T-helper 9 cell (primary cell): ENCODE data around the gene KAZN.

Experiments used
- DNase-seq: peaks from one replicate; pipeline ENCODE4 v3.0.0-alpha.2; 2020

KAZN gene

DNA sequence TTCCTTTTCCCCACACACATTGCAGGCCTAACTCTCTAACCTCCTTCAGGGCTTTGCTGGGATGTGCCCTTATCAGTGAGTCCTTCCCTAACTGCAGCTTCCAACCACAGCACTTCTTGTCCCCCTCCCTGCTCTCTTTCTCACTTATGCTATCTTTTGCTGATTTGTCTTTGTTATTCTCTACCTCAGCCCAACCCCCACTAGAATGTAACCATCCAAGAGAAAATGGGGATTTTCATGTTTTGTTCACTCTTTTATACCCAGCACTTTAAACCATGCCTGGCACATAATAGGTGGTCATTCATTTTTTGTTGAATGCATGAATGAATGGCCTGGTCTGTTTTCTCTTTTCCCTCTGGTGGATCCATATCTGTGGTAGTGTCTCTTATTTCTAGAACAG, 243.5 kb downstream of the KAZN start:
- no peak for DNase-seq

DNA sequence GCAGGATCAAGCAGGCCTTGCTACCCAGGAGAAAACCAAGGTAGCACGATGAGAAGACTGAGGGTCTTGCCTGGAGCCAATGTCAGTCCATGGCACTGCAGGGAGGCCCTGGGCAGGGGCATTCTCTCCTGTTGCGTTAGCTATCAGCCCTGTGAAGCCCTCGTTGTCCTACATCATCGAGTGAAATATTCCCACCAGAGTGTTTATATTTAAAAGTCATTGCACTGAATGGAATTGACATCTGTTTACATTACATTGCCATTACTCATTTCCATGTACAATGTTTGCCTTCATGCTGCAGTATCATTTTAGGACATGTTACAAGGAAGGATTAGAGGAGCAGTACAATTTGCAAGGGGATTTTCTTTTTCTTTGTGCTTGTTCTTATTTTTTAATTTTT, 243.9 kb downstream of the KAZN start:
- DNase-seq, result no peak

DNA sequence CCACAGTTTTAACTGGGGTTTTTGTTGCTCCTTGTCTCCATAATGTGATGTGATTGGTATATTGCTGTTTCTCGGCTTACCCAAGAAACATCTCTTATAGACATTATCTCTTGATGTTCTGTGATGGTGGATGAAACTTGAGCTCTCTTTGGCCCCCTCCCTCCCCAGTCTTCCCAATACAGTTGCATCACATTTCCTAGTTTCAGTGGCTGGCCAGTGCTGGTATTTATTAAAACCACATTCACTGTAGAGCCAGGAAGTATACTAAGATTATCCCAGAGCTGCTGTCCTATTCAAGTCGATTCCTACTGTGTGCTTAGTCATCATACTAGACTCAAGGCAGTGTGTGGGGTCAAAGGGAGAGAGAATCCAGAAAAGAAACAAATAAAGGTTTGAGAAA, 244.4 kb downstream of the KAZN start:
- DNase-seq, result no peak

DNA sequence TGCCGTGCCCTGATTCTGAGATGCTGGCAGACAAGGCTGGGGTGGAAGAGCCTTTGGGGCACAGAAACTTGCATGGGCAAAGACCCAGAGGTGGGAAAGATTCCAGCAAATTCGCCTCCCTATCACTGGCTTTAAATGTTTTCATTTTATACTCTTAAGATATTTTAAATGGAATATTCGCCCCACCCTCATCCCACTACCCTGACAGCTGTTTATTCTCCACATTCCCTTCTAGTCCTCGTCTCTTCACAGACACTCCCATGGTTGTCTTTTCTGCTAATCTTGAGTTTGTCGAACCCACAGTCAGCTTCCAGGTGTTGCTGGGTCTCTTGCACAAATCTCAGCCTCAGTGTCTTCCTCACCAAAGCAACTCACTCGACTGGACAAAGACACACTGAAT, 245.0 kb downstream of the KAZN start:
- no peak for DNase-seq

DNA sequence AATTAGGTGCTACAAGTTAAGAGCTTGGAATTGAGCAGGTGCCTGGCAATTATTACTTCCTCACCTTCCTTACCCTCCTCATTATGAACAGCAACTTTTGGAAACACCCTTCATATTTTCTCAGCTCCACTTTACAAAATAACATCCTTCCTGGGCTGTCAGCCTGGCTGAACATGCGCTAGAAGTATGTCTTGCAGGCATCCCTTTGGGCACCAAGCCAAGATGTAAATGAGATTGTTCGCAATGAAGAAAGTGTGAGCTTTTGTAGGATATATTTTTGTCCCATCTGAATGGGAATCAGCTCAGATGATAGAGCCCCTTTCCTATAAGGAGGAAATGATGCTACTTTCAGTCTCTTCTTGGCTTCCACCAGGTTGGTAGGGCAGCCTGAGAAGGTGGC, 245.9 kb downstream of the KAZN start:
- no peak for DNase-seq

DNA sequence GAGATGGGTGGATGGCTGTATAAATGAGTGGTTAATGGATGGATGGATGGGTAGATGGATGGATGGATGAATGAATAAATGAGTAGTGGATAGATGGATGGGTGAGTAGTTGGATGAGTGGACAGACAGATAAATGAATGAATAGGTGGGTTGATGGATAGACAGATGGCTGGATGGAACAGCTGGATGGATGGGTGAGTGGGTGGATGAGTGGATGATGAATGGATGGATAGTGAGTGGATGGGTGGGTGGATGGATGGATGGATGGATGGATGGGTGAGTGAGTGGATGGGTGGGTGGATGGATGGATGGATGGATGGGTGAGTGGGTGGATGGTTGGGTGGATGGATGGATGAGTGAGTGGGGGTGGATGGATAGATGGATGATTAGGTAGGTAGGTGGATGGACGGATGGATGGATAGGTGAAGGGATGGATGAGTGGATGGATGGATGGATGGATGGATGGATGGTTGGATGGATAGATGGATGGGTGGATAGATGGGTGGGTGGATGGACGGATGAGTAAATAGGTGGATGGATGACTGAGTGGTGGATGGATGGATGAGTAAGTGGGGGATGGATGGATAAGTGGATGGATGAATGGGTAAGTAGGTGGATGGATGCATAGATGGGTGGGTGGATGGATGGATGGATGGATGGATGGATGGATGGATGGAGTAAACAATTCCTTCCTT, 246.6 kb downstream of the KAZN start:
- no peak for DNase-seq

DNA sequence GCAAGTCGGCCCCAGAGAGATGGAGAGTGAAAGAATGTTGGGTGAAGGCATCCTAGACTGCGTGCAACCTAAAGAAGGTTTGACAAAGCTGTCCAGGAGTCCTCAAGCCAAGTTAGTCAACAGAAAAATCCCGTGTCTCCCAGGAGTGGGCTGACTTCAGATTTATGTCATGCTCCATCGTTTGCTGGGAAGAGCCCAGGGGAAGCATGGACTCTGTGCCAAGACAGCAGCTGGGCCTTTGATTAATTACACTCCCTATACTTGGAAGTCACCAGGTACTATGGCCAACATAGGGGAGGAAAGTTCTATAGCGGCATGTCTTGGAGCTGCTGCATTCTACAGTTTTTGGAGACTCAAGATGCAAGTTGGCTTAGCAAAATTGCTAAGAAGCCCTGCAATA, 247.4 kb downstream of the KAZN start:
- DNase-seq, result no peak

DNA sequence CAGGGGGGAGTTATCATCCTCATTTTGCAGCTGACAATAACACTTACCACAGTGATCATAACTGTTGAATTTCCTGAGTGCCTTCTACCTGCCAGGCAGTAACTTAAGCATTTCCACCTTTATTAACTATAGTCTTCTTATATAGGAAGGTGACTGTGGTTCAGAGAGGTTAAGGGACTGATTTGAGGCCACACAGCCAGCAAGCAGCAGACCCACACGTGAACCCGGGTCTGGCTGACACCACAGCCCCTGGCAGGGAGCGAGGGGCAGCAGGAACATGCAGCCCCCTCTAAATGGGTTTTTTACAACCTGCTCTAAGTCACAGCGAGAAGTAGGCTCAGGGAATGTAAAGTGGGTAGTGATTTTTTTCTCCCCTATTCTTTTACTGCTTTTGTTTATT, 248.2 kb downstream of the KAZN start:
- DNase-seq, result no peak

DNA sequence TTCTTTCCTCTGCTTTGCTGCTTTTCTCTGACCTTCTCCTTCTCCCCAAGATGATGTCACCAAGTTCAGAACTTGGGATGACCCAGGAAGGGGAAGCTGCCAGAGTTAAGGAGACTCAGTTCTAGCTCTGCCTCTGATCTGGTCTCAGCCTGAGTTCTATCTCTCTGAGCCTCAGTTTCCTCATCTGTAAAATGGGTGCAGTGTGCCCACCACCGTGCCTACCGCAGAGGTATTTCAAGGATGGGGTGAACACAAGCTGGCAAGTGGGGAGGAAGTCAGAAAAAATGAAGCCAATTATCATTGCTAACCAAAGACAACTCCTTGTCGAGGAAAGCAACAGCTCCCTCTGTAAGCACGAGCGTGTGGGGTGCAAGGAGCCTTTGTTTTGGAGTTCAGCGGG, 249.7 kb downstream of the KAZN start:
- DNase-seq, result no peak

DNA sequence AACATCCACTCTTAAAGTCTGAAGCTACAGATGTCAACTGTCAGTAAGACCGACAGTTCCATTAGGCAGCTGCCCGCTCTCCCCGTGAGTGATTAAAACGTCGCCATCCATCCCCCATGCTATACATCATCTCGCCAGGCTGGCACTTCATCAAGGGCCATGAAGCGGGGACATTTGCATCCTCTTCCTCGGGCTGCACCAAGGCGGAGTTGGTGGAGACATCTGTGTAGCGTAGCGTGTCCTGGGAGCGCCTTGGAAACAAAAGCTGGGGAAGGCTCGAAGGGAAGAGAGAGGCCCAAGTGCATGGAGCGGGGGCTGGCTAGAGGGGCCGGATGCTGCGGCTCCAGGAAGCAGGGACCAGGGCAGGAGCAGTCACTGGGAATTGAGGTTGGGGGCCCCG, 250.1 kb downstream of the KAZN start:
- no peak for DNase-seq

DNA sequence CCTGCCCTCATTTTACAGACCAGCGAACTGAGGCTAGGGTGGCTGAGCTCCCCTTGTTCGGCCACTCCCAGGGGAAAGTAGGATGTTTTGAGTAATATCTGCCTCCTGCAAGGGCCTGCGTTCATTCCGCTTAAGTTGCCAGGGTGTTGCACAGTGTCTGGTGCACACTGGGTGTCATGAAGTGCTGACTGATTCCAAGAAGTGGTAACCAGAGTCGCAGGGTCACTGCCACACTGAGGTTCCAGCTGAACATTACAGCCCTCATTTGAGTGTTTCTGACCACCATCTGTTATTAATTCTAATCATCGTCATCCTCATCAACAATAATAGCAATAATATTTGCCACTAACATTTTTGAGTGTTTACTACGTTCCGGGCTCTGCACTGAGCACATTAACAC, 250.6 kb downstream of the KAZN start:
- no peak for DNase-seq

DNA sequence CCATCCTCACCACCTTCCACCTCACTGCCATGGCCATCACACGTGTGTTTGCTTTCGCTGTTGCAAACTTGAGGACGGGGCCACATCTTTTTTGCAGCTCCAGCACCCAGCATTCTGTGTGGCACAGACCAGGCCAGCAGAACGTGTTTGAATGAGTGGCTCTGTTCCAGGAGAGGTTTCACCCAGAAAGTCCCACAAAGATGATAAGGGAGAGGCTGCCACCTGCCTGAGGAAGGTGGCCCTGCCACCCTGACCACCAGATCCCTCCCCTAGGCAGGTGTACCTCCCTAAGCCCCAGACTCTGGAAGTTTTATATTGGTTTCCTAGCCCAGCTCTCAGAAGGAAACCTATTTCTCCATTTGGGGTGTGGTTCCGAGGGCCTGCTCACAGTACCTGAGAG, 252.1 kb downstream of the KAZN start:
- no peak for DNase-seq

DNA sequence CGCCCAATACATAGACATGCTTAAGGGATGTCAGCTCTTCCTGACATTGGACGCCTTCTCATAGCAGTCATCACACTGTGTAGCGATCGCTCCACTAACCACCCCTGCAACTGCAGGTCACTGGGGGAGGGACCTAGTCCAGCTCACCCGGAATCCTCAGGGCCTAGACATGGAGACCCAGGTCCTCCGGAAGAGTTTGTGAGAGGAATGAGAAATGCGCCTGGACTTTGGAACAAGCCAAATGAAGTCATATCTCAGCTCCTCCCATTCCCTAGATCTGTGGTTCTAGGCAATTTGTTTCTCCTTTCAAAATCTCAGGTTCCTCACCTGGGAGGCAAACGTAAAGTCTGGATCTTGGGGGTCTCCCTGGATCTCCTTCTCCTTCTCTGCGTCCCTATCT, 253.3 kb downstream of the KAZN start:
- DNase-seq, result no peak

DNA sequence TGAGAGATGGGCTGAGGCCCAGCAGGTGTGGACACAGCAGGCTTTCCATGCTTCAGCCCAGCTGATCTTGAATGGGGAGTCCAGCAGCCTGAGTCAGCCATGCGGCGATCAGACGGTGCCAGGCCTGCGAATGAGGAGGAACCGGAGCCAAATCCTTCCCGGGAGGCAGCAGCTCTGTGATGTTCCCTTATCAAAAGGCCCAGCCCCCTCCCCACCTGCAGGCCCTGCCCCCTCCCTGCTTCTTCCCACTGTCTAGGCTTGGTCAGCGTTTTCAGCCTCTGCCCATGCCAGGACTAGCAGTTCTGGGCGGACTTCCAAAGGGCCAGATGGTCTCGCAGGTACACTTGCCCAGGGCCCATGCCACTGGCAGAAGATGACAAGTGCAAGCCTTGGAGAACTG, 253.8 kb downstream of the KAZN start:
- DNase-seq, result no peak

DNA sequence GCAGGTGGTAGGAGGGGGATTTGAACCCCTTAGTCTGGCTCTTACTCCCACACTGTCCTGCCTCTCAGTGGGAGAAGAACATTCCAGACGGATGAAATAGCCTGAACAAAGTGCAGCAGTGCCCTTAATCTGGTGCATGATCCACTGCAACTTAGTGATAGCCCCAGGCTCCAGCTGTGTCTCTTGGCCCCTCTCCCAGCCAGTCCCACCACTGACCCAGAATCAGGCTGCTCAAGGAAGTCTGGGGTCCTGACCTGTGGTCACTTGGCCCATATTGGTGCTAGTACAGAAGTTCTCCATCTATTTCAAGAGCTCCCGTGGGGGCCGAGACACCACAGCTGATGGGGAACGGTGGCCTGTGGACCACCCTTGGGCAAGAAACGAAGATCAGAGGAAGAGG, 255.0 kb downstream of the KAZN start:
- DNase-seq, result no peak

DNA sequence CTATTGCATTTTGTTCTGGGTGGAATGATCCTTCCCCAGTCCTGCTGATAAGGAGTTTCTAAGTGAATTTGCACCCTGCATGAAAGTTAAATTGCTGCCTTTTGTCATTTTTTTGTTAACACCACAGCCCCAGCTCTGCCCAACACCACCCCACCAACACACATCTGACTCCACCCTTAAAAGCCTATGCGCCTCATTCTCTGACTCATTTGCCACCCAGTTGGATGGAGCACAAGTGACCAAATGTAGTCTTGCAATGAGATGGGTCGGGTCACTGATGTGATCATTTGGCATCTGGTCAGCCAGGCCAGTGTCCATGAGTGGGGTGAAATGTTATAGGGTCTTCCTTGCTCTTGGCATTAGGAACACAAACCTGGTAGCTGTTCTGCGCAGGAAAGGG, 256.8 kb downstream of the KAZN start:
- DNase-seq, result no peak

DNA sequence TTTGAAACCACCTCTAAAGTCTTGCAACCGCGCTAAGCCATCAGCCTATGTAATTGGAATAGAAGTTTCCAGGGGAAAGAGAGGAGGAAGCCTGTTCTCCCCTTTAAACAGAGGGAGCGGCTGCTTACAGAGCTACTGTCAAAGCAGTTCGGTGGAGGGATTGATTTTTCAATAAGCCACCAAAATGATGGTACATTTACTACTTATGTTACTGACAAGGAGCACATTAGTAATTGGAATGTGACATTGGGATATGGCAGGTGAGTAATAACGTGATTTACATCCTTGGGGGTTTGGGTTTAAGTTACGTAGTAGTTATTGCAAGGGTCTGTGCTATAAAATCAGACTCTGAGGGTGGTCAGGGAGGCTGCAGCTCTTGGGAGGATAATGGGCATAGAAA, 257.3 kb downstream of the KAZN start:
- no peak for DNase-seq

DNA sequence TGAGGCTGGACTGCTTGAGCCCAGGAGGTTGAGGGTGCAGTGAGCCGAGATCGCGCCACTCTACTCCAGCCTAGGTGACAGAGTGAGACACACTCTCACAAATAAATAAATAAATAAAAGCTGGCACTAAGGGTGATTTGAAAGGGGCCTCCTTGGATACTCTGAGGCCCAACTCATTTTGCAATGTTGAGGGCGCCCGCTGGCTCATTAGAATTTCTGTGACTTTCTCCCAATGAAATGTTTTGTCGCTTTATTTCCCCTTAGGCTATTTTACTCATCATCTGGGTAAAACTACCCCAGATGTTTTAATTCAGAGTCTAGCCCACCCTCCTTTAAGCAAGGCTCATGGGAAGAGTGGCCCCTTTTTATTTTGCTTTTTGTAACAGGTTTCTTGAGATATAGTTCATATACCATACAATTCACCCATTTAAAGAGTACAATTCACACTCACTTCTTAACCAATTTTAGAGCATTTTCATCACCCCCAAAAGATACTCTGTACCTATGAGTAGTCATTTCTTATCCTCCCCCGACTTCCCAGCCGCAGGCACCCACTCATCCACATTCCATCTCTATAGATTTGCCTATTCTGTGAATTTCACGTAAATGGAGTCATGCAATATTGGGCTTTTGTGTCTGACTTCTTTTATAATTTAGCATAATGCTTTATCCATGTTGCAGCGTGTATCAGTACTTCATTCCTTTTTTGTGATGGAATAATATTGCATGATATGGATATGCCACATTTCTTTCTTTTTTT, 259.1 kb downstream of the KAZN start:
- no peak for DNase-seq

DNA sequence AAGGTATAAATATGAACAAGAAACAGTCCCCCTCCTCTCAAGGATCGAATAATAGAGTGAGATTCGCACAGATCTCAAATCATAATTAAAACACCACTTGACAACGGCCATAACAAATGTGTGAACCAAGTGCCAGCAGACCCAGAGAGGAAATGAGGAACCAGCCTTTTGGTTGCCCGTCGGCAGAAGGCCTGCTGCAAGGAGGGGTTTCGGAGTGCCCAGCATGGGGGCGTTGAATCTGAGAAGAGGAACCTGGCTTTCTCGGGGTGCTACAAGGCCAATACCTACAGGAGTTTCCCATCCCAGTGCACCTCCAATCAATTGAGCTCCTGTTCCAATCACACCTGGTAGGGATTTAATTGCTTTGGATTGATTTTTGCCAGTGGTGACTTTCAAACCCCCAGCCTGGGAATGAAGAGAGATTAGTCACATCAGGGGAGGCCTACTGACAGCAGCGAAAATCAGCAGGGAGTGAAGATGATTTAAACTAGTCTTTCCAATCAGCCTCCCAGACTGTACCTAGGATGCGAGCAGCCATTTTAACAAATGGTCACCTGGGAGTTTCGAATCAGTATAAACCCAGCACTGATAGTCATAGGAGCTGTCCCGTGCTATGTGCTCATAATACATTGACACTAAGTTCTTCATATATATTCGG, 263.8 kb downstream of the KAZN start:
- DNase-seq, result no peak

DNA sequence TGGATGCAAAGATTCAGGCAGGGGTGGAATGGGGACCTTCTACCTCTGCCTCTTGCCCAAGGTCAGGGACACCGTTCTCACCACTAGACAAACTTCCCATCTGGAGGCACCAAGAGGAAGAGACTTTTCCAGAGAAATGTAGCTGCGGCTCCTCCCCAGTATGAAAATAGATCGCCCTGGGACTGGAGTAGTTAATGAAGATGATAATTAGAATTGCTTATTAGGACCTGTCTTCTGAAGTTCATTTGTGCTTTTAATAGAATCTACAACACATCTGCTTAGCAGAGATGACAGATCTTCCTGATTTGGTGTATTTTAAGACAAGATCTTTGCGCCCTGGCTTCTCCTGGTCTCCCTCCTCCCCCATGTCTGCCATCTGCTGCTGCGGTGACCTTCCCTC, 266.6 kb downstream of the KAZN start:
- DNase-seq, result no peak

DNA sequence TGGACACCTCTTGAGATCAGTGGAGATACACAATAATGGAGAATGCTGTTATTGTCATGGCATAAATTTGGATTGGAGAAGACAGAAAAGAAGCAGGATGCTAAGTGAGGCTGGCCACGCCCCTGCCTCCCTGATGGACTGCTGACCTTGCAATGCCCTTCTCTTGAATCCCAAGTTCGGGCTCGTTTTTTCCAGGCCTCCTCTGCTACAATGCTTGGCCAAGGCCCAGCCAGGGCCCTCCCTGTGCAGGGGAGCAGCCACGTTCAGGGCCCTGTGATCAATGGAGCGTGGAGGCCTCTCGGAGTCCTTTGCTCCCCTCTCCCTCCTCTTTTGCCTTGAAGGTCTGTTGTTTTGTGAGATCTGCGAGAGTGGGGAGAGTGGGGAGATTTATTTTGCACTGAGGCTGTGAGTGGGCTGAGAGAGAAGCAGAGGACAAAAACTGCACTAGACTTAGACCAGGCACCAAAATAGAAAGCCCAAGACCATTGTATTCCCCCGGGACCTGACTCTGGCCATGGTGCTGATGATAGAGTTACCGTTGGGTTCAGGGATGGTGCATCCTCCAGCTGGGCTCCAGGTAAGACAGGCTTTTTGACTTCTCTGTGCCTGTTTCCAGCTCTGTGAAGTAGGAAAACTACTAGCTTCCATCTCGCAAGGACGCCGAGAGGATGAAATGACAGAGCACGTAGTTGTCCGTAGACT, 268.6 kb downstream of the KAZN start:
- DNase-seq, result no peak

DNA sequence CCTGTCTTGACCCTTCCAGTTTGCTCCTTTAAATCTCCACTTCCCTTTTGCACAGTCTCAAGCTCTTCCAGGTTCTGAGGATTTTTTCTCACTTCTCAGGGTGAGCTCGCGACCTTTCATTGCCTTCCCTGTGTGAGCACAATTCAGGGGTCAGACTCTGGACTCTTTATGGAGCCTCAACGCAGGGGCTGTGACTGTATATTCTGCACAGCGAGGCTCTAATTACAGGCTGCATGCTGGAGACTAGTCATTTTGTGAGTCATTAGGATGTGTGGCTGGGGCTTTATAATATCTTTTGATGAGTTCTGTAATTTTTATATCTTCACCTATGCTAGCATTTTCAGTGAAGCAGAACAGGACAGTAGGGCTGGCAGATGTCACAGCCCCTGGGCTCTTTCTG, 270.7 kb downstream of the KAZN start:
- DNase-seq, result no peak

DNA sequence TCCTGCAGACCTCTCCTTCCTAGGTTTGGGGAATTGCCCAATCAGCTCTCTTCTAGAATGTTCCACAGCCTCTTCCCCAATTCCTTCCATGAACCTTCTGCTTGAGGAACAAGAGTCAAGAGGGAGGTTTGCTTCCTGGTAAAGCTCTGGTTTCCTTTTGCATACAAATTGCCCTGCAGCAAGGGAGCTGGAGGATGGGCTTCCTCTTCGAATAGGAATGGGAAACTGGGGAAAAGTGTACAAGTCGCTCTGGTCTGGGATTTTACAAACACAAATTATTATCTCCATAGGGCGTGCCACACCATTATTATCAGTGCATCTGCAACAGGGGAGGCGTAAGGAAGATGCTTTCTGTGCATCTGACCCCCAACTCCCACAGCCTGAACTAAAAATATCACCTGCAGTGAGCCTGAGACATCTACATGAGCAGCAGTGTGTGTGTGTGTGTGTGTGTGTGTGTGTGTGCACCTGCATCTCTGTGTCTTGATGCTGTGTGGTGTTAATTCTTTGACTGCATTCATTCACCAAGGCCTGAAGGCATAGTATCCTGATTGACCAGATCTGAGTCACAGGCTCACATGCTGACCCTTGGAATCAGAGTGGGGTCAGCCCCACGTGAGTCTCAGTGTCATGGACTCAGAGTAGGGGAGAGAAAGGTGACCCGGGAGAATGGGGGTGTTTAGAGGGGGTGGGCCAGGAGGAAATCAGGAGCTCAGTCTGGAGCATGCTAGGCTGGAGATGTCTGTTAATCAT, 272.9 kb downstream of the KAZN start:
- DNase-seq, result no peak
